Activated CD4-positive, alpha-beta T cell treated with anti-CD3 and anti-CD28 coated beads for 48 hours (primary cell): ENCODE results near the gene KSR2.

Source experiments
- DNase-seq: peaks from one replicate; pipeline ENCODE4 v3.0.0-alpha.2; 2020

KSR2 gene

GRCh38 chr12:117968826-117969659, at the start of gene KSR2:
KSR2 (minus strand) TSS chr12:117968990; CDS start chr12:117968255, 735 bp downstream.
- peak; percentile 74 for DNase-seq

GRCh38 chr12:118017926-118018325, 49.1 kb upstream of the KSR2 start:
- DNase-seq, result no peak

DNA sequence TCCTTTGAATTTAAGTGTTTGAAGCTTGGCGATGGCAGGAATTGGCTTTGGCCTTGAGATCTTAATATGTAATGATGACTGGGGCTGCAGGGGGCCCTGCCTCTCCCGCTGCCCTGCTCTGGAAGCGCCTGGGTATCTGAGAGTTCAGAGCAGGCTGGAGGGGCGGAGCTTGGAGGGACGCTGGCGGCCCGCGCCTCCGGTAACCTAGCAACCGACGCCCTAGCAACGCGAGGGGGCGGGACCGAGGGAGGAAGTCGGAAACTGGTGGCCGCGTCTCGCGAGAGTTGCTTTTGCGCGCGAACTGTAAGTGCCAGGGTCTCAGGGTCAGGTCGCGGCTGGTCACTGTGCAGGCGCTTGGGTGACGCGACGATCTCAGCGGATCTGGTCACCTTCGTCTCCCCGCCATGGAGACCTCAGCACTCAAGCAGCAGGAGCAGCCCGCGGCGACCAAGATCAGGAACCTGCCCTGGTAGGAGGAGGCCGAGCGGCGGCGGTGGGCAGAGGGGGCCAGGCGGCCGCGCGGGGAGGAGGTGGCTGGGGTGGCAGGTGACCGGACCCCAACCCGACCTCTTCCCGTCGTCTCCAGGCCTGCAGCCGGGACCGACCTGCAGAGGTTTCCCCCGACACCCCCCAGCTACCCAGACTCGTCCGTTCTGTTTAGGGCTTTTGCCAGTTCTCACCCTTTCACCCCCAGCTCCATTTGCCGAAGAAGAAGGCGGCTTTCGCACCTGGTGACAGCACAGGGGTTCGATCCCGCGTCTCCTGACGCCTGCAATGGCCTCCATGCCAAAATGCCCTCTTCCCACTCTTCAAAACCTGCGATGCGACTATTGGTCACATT, 47.9 kb upstream of the KSR2 start, which contains the start of gene RFC5:
Gene RFC5, plus strand, starts transcription at position 280 of the 841 bp plus-strand sequence. Its CDS starts 125 bp downstream, at position 405.
- peak; percentile 99 for DNase-seq

- DNase-seq, result no peak
Measured at GRCh38 chr12:118015944-118016343, 47.2 kb upstream of the KSR2 start.

GRCh38 chr12:118015306-118015705, 46.5 kb upstream of the KSR2 start:
- no peak for DNase-seq

DNA sequence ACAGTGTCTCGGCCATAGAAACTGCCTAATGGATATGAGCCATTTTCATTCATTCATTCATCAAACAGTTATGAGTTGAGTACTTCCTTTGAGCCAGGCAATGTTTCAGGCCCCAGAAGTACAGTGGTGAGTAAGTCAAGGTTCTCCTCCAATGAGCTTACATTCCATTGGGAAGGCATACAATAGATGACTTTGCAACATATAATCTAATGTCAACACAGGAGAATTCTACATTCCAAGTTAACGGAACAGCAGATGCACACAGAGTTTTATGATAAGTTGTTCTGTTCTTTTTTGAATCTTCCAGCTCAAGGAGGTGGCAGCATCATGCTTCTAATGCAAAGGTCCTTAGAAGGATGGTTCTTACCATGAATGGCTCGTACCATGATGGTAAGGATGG, 44.5 kb upstream of the KSR2 start:
- DNase-seq, result no peak

DNA sequence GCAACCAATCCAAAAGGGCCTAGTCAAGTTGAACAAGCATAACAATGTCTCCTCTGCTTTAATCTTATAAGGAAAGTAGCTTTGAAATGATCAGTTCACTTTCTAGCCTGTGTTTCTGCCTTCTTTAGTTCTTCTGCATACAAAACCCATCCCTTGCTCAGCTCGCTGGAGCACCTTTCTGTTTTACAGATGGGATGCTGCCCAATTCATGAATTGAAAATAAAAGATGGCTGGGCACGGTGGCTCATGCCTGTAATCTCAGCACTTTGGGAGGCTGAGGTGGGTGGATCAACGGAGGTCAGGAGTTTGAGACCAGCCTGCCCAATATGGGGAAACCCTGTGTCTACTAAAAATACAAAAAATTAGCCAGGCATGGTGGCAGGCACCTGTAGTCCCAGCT, 43.2 kb upstream of the KSR2 start:
- DNase-seq, result no peak

DNA sequence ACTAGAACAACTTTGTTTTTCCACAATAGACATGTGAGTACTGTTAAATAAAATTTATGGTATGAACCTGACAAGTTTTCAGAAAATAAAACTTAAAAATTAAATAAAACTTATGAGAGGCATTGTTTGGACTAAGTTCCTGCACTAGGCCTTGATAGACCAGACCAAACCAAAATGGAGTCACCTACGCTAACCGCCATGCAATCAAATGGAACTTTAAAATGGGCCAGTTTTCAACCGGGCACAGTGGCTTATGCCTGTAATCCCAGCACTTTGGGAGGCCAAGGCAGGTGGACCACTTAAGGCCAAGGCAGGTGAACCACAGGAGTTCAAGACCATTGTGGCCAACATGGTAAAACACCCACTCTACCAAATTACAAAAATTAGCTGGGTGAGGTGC, 42.6 kb upstream of the KSR2 start:
- DNase-seq, result no peak

- DNase-seq, result no peak
Measured at GRCh38 chr12:118010903-118011302, 42.1 kb upstream of the KSR2 start.

- peak; percentile 19 for DNase-seq
Measured at GRCh38 chr12:117999806-118000205, 31.0 kb upstream of the KSR2 start.

DNA sequence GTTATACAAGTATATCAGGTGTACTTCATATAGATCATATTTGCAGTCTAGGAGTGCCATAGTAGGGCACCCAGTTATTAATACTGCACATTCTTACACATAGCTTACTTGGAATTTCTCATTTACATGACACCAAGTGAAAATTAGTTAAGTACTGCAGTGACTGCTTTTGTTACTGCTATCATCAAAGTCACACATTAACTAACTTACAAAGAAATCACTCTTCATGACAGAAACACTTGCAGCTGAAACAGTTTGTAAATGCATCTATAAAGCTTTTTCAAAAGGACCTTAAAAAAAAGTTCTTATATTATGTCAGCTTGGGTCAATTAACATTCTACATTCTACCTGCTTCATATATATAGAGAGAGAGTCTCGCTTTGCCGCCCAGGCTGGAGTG, 29.9 kb upstream of the KSR2 start:
- no peak for DNase-seq

GRCh38 chr12:117994551-117995438, 26.0 kb upstream of the KSR2 start:
- DNase-seq, result no peak

DNA sequence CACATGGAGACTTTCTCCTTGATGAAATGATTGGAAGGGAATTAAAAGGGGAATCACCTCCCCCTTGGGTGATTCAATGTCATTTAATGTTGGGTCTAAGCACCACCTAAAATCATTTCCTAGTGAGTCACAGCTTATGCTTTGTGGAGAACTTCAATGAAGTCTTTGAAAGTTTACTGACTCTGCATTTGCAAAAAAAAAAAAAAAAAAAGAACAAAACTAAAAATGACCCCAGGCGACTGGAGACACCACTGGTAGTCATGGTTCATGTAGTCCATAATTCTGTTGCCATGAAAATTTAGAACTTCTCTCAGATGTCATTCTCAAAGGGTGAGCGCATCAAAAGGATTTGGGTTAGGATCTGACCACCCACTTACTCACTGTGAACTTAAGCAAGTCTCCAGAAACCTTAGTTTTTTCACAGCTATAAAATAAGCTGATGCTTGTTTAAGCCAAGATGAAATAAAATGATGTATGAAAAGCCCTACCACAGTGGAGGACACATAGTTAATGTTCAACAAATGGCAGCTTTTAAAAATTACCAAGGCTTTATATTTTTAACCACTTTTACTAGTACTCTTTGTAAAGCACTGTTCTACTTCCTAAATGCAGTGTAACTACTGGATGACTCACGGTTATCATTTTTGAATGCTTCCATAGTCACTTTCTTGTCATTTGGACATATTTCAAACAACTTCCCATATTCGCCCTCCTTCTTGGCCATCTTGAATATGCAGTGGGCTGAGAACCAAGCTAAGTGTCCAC, 18.1 kb upstream of the KSR2 start:
- DNase-seq, result no peak

DNA sequence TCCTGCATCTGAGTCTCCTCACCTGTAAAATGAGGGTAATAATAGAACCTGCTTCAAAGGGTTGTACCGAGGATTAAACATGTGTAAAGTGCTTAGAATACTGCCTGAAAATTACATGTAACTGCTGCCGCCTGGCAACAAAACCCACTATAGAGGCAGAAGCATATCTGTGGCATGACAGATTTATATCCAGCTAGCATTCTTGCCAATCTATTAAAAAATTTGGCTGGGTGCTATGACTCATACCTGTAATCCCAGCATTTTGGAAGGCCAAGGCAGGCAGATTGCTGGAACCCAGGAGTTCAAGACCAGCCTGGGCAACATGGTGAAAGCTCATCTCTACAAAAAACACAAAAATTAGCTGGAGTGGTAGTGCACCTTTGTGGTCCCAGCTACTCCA, 16.4 kb upstream of the KSR2 start:
- DNase-seq, result no peak

DNA sequence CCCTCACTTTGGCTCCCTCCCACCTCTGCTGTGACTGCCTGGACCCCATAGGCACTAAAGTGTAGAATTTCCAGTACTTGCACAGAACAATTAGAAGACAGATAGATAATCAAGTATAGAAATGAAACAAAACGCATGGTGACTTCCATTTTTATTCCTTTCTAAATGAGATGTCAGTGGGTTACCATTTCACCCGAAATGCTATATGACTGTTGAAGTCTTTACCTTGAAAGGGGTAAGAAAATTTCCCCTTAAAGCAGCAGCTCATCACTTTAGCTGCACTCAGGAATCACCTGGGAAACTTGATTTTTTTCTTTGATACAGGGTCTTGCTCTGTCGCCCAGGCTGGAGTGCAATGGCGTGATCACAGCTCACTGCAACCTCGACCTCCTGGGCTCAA, 12.5 kb upstream of the KSR2 start:
- no peak for DNase-seq

DNA sequence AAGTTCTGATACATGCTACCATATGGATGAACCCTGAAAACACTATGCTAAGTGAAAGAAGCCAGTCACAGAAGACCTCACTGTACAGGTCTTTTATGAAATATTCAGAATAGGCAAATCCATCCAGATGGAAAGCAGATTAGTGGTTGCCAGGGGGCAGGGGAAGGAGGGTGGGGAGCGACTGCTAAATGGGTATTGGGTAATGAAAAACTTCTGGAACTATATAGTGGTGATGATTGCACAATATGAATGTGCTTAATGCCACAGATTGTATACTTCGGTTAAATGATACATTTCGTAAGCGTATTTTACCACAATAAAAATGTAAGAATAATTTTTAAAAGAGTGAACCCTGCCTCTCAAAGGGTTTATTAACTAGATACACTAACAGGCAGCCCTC, 11.8 kb upstream of the KSR2 start:
- no peak for DNase-seq

GRCh38 chr12:117977373-117977772, 8.6 kb upstream of the KSR2 start:
- DNase-seq, result no peak

DNA sequence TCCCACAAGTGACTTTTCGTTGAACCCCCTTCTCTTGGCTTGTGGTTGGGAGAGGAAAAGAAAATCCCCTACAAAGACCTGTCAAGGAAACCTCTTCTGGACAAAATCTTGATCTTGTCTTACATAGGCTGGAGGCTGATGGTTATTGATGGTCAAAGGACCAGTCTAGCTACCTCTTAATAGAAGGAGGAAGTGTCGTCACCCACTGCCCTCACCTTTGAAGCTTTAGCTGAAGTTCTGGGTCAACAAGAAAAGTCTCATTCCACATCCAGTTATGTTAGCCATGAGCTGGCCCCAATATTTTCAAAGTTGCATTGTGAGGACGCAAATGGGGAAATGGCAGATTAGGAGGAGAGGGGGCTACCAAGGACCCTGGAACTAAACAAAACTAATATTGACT, 6.2 kb upstream of the KSR2 start:
- DNase-seq, result no peak

DNA sequence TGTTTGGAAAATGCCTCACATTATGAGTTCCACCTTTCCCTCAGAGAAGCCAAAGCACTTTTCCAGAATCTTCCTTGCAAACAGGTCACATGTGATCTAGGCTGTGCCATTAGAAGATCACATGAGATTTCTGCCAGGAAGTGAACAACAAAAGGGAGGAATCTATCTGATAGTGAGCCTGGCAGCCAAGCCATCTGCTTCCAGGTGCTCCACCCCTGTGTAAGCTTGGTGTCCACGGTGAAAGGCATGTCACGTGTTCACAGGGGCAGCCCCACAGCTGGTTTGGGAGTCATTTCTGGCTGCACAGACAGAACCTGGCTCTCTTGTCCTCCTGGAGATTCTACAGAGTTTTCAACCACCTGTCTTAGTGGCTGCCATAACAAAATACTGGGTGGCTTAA, 3.5 kb upstream of the KSR2 start:
- DNase-seq, result no peak

DNA sequence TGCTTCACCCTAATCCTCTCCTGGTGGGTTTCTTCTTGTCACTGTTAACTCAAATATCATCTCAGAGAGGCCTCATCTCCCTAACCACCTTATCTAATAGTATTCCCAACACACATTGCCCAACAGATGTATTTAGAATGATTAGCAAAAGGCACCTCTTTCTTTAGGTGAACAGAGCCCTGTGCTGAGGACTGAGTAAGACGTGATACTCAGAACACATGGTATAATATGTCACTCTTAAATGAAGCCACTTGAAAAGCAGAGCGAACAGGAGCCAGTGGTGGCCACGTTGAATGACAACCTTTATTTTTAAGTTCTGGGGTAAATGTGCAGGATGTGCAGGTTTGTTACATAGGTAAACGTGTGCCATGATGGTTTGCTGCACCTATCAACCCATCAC, 1.5 kb upstream of the KSR2 start:
- DNase-seq, result no peak

- no peak for DNase-seq
Measured at GRCh38 chr12:117968151-117968789, 520 bp downstream of the KSR2 start.

- DNase-seq, result no peak
Measured at GRCh38 chr12:117967512-117967911, 1.3 kb downstream of the KSR2 start.
